Measurements from ENCODE around the gene COX8A.

Gene COX8A

GRCh38 chr11:64003807-64004589 is 29.6 kb downstream of the COX8A start:
- DNase-seq (ENCODE audit: low read depth in 2 of 2): no peak

DNA sequence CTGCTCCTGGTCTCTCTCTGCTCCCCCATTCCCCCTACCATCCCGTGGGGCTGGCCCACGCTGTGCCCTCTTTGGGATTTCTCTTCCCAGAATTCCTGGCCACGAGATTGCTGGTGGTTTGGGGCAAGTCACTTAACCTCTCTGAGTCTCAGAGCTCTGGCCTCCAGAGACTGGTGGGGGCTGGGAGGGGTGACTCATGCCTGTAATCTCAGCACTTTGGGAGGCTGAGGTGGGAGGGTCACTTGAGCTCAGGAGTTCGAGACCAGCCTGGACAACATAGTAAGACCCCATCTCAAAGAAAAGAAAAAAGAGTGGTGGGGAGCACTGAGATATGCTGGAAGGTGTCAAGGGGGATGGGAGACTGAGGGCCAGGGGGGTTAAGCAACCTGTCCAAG is 30.2 kb downstream of the COX8A start:
- DNase-seq (ENCODE audit: low read depth in 2 of 2): no peak

DNA sequence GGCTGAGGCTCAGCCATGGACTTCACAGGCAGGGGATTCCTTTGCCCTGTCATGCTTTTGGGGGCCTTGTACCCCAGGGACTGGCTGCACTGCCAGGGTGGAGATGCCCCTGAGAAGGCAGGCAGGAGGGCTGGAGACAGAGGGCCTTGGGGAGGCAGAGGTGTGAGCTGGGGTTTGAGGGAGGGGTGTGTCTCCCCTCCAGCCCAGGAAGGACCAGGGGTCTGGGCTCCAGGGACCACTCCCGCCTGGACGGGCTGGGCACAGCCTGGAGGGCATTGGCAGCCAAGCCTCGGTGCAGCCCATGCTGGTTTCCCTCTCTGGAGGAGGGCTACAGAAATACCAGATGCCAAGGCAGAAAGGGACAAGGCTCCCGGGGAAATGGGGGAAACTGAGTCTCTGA is 31.3 kb downstream of the COX8A start:
- no peak for DNase-seq (ENCODE audit: low read depth in 2 of 2)

- DNase-seq (ENCODE audit: low read depth in 2 of 2): no peak
Observed at GRCh38 chr11:64006398-64006797, 32.0 kb downstream of the COX8A start.

- DNase-seq (ENCODE audit: low read depth in 2 of 2): no peak
Observed at GRCh38 chr11:64007160-64007628, 32.8 kb downstream of the COX8A start.

GRCh38 chr11:64007629-64008282 is 33.3 kb downstream of the COX8A start:
- no peak for DNase-seq (ENCODE audit: low read depth in 2 of 2)

DNA sequence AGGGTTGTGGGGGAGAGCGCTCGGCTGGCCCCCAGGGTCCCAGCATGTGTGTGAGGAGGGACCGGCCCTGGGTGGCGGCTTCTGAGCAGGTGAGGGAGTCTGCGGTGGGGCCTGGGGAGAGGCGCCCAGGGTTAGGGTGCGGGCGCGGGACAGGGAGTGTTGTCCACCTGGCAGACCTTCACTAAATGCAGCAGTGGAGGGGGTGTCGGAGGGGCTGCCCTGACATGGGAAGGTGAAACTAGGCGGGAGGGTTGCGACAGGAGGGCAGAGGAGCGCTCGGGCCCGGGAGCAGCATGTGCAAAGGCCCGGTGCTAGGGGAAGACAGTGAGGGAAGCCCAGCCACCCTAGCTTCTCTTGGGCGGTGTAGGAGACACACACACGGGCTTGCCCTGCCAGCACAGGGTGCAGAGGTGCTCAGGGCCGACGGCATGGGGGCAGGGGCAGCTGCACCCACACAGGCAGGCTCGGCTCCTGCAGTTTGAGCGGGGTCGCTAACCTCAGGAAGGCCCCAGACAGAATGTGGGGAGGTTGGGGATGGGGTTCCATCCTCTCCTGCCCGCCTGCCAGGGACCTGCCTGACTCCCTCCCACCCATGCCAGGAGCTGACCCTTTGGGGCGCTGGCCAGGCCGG is 34.0 kb downstream of the COX8A start:
- no peak for DNase-seq (ENCODE audit: low read depth in 2 of 2)

DNA sequence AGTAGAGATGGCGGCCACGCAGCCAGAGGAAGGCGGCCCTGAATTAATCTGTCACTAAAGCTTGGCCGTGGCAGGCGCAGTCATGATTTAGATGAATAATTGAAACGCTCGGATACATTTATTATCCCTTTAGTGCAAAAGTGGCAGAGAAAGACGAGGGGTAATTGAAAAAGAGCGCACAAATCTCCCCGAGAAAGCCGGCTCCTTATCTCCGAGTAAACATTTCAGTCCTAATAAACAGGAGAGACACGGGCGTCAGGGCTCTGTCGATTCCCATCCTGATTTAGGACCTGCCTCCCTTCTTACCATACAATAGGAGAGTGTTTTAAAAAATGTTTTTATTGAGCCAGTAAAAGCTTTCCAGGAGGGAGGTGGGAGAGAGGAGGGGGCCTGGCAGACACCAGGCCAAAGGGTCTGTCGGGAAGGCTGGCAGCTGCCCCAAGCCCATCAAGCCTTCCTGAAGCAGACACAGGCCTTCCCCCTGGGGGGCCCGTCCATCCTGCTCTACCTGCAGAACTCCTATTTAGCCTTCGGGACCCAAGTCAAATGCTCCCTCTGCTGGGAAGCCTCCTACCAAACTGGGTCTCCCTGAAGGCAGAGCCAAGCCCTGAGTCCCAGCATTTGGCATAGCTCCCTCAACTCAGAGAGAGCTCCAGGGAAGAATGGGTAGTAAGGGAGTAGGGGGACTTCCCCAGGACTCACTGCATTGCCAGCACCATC is 34.7 kb downstream of the COX8A start:
- DNase-seq (ENCODE audit: low read depth in 2 of 2): no peak

DNA sequence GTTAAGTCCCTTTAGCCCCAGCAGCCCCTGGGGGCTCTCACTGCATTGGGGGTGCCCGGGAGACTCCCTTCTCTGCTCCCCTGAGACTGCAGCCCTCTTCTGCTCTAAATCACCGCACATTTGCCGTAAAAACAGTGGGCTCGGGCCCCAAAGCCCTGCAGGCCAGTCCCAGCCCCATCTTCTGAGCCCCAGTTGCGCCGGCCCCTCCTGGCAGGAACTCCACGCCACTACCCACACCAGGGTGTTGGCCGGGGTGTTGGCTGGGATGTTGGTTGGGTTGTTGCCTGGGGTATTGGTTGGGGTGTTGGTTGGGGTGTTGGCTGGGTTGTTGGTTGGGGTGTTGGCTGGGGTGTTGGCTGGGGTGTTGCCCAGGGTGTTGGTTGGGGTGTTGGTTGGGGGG is 35.3 kb downstream of the COX8A start:
- DNase-seq (ENCODE audit: low read depth in 2 of 2): no peak

- no peak for DNase-seq (ENCODE audit: low read depth in 2 of 2)
Observed at GRCh38 chr11:64010783-64011182, 36.4 kb downstream of the COX8A start.

DNA sequence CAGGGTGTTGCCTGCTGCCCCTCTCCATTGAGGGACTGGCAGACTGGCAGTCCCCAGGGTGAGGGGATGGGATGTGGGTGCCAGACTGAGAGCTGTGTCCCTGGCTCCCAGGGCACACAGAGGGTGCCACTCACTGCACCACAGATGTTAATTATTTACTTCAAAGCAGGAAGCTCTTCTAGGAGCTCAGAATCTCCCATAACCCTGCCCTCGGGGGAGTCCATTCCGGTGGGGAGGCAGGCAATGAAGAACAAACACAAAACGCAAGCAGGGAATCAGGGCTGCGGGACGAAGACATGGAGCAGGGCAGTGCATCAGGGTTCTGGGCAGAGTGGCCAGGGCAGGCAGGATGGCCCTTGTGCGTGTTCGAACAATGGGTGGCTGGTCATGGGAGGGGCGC is 37.0 kb downstream of the COX8A start:
- no peak for DNase-seq (ENCODE audit: low read depth in 2 of 2)

DNA sequence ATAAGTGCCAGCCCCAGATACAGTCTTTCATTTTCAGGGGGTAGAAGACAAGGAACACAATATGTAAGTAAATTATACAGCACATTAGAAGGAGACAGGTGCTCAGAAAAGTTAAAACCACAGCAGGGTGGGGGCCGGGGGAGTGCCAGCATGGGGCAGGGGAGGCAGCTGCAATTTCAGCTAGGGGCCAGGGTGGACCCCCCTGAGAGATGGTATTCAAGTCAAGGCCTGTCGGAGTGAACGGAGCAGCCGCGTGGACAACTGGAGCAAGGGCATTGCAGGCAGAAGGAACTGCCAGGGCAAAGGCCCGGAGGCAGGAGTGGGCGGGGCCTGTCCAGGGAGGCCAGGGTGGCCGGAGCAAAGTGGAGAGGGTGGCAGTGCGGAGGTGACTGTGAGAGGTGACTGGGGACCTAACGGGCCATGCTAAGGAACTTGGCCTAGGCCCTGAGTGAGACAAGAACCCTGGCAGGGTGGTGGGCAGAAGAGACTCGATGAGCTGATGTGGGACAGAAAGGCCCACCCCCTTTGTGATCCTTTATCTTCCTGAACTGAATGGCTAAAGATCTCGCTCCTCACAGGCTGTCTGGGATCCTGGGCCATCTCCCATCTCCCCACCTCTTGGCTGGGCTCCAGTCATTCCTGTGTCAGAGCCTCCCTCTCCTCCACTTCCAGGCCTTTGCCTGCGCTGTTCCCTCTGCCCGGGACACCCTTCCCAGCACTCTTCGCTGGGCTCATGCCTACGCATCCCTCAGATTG is 38.9 kb downstream of the COX8A start:
- DNase-seq (ENCODE audit: low read depth in 2 of 2): no peak

- DNase-seq (ENCODE audit: low read depth in 2 of 2): no peak
Observed at GRCh38 chr11:64014356-64014755, 39.9 kb downstream of the COX8A start.

DNA sequence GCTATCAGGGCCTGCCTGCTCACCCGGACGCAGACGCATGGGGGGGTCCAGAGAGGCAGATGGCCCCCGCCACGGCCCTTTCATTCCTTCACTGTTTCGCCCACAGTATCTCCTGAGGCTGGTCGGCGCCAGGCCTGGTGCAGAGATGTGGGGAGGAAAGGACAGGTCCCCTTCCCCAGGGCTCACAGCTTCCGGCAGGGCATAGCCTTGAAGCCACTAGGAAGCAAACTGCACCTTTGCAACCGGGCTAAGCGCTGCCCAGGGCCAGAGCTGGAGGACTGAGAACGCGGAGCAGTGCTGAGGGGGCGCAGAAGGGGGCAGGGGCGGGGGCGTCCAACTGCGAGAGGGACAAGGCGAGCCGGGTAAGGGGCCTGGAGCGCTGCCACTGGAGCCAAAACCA is 41.1 kb downstream of the COX8A start:
- no peak for DNase-seq (ENCODE audit: low read depth in 2 of 2)

GRCh38 chr11:64015935-64016845 is 41.8 kb downstream of the COX8A start:
- DNase-seq (ENCODE audit: low read depth in 2 of 2): no peak

DNA sequence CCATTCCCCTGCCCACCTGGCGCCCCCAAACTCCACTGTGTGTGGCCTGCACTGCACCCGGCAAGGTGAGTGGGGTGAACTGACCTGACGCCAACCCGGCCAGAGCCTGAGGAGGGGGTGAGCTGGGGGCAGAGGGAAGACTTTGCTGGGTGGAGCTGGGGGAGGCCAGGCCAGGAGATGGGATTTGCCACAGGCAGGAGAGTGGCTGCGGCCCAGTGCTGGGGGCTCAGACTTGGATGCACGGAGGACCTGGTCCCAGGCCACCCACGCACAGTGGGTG is 43.5 kb downstream of the COX8A start:
- no peak for DNase-seq (ENCODE audit: low read depth in 2 of 2)

DNA sequence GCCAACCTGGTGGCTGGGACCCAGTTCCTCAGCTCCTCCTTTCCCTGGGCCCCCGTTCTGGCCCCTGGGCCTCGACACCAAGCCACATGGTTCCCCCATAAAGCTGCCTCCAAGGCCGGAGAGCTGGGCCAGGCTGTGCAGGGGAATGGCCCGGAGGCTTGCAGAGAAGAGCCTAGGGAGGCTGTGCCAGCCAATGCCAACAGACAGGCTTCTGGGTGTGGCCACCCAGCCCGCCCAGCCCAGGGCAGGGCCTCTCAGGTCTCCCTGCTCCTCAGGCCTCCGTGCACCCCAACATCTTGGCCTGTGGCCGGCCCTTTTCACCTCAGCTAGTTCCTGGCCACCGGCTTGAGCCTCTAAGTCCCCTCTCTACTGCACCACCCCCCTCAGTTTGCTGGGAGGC is 43.9 kb downstream of the COX8A start:
- no peak for DNase-seq (ENCODE audit: low read depth in 2 of 2)

DNA sequence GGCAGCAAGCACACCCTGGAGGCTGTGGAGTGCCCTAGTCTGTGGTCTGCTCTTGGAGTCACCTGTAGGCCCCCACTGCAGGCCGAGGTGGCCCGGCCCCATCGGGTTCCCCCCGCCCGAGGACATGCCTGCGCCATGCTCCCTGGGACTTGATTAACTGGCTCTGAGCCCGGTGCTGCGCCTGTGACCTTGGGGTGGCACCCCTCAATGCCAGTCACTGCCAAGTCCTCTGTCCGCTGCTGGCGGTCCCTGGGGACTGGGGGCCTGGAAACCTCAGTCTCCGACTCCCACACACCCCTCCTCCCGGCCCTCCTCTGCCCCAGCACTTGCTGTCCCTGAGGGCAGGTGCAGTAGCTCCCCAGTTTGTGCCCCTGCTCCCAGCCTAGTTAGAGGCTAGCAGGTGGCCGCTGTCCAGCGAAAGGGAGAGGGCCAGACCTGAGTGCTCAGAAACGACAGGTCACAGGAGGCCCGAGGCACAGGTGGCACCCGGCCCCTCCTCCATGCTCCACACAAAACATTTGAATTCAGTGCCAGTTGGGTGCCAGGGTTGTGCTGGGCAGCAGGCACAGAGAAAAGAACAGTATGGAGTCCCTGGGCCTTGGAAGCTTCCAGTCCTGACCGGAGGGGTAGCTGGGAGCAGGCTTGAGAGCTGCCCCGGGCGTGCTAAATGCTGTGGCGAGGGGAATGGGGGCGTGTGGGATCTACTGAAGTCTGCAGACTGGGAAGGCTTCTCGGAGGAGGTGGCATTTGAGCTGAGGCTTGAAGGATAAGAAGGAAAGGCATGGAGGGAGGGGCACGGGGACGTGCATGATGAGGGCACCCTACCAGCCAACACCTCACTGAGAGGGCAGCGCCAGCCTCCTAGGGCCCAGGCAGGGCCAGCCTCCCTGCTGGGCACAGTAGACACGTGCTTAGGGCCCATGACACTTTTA is 45.0 kb downstream of the COX8A start:
- no peak for DNase-seq (ENCODE audit: low read depth in 2 of 2)

- DNase-seq (ENCODE audit: low read depth in 2 of 2): no peak
Observed at GRCh38 chr11:64020976-64021756, 46.7 kb downstream of the COX8A start.
